Uterus (tissue), 4 donors: Measurements from ENCODE around the gene CNTD1. TPM values are rescaled to one million over a fixed set of nuclear protein-coding genes. Genes with fewer than 3 reads are reported as not detected.

ENCODE experiments used
- DNase-seq, 2 donors: peaks; one replicate each; pipeline ENCODE4 v3.0.0-alpha.2; 2019 to 2020
- H3K27ac ChIP-seq, 2 donors: fragments of 200-600 bp; sonication (generic); 1 replicate in 1 of 2; 2 replicates in 1 of 2; pipeline ENCODE4 v1.5.1; 2016 to 2018
- H3K27me3 ChIP-seq, 2 donors: fragments of 200-600 bp; sonication (generic); one replicate each; pipeline ENCODE4 v1.5.1; 2018 to 2019; ENCODE audit warnings: control low read depth in 1 of 2
- H3K36me3 ChIP-seq, 2 donors: fragments of 200-600 bp; sonication (generic); one replicate each; pipeline ENCODE4 v1.5.1; 2019; ENCODE audit warnings: control low read depth in 1 of 2
- H3K4me1 ChIP-seq, 2 donors: fragments of 200-600 bp; sonication (generic); one replicate each; pipeline ENCODE4 v1.5.1; 2018 to 2019; ENCODE audit warnings: control low read depth in 1 of 2
- H3K4me3 ChIP-seq, 2 donors: fragments of 200-600 bp; sonication (generic); 1 replicate in 1 of 2; 2 replicates in 1 of 2; pipeline ENCODE4 v1.5.1; 2018 to 2019; ENCODE audit warnings: mild to moderate bottlenecking in 1 of 2
- H3K9me3 ChIP-seq, 2 donors: fragments of 200-600 bp; sonication (generic); one replicate each; pipeline ENCODE4 v1.5.1; 2019; ENCODE audit warnings: control low read depth in 1 of 2
- POLR2A ChIP-seq, 2 donors: fragments of 450-650 bp; IDR thresholded peaks; one replicate each; pipeline ENCODE4 v1.6.1; 2016; ENCODE audit warnings: antibody characterized with exemption in 2 of 2, mild to moderate bottlenecking in 1 of 2, moderate library complexity in 1 of 2
- intact Hi-C: fragments of 100-400 bp; cut with DNase I; formaldehyde crosslinking; loops from one replicate; pipeline ENCODE4 v1.15.1; 2023; ENCODE audit warnings: low total_unique reads
- total RNA-seq, 4 donors: library from RNA; depleted of rRNA in 3 of 4; stranded (reverse); fragments of >200 nt in 3 of 4; gene quantifications; one replicate each; pipeline versions ENCODE4 v1.1.0 to v1.2.4, GENCODE V29; 2014 to 2023
- TF ChIP-seq, protein P1 (sequence below), 4 experiments: fragments of 200-600 bp in 2 of 4; fragments of 450-650 bp in 2 of 4; sonication (generic) in 2 of 4; IDR thresholded peaks; one replicate each; pipeline ENCODE4 v1.5.1; 2016 to 2019; ENCODE audit warnings: antibody characterized with exemption in 4 of 4, mild to moderate bottlenecking in 2 of 4, moderate library complexity in 1 of 4
- donor health status: DM: yes; HTN: yes; CAD: no.

CNTD1 gene
- total RNA-seq, 4 donors from 2014 or later: 0.69 to 1.2 TPM; not detected in 2

DNA sequence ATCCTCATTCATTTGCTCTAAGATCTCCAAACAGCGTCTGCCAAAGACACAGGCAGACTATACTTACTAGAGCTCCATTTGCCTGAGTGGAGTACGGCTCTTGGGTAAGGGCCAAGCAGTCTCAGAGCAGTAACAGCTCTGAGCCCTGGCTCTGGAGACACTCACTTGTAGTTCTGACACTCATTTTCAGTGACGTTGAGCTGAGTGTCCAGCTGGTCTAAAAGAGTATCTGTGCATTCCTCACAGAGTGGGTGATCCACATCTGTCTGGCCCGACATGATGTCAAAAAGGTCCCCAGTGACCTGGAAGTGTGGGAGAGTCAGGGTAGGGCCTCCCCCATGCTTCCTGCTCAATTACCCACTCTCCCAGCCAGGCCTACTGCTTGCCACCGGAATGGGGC is 19.7 kb downstream of the CNTD1 start:
- TF ChIP-seq, protein P1, sequence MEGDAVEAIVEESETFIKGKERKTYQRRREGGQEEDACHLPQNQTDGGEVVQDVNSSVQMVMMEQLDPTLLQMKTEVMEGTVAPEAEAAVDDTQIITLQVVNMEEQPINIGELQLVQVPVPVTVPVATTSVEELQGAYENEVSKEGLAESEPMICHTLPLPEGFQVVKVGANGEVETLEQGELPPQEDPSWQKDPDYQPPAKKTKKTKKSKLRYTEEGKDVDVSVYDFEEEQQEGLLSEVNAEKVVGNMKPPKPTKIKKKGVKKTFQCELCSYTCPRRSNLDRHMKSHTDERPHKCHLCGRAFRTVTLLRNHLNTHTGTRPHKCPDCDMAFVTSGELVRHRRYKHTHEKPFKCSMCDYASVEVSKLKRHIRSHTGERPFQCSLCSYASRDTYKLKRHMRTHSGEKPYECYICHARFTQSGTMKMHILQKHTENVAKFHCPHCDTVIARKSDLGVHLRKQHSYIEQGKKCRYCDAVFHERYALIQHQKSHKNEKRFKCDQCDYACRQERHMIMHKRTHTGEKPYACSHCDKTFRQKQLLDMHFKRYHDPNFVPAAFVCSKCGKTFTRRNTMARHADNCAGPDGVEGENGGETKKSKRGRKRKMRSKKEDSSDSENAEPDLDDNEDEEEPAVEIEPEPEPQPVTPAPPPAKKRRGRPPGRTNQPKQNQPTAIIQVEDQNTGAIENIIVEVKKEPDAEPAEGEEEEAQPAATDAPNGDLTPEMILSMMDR (IDR thresholded peaks at IDR 0.05): no peak
- TF ChIP-seq POLR2A (IDR thresholded peaks at IDR 0.05): no peak
- H3K4me3 ChIP-seq: no peak overlapping the region
- H3K27ac ChIP-seq: no peak overlapping the region
- H3K27me3 ChIP-seq: no peaks in the 10 kb centered on the region
- peaks cover 0 to 3% of the 10 kb centered on the region in 2 donors for H3K4me1 ChIP-seq
- H3K36me3 ChIP-seq: no peaks in the 10 kb centered on the region
- H3K9me3 ChIP-seq: no peaks in the 10 kb centered on the region
- no peak for DNase-seq
- intact Hi-C loops: no loop called here

DNA sequence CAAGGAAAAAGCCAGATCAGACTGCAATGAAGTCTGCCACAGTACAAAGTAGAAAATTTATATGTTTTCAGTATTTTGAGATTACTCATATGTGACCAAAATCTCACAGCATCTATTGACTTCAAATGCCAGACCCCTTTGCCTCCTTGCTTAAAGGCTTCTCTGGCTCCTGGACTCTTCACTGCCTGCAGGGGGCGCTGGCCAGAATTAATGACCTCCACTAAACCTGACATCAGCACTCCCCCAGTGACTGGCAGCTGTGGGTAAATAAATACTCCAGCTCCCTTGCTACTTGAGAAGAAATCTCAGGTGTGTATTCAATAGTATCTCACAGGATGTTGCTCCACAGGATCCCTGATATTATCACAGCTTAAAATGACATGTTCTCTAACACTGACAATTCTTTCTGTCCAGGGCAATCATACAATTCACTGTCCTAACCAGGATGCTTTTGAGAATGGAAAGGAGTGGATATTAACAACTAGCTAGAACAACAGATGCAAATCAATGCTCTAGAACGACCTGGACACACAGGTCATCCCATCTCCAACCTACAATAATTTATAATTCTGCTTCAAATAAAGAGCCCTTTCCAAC is 21.4 kb downstream of the CNTD1 start:
- no peaks in the 10 kb centered on the region for H3K9me3 ChIP-seq
- TF ChIP-seq, protein P1 (IDR thresholded peaks at IDR 0.05): peak in 3 of 4 experiments; percentile 7 to 33 (median 30)
- TF ChIP-seq POLR2A (IDR thresholded peaks at IDR 0.05): no peak
- peaks cover 0 to 3% of the 10 kb centered on the region in 2 donors for H3K4me1 ChIP-seq
- H3K27ac ChIP-seq: no peak overlapping the region
- no peak for DNase-seq
- H3K27me3 ChIP-seq: no peaks in the 10 kb centered on the region
- intact Hi-C loops: no loop called here
- no peak overlapping the region for H3K4me3 ChIP-seq
- no peaks in the 10 kb centered on the region for H3K36me3 ChIP-seq

DNA sequence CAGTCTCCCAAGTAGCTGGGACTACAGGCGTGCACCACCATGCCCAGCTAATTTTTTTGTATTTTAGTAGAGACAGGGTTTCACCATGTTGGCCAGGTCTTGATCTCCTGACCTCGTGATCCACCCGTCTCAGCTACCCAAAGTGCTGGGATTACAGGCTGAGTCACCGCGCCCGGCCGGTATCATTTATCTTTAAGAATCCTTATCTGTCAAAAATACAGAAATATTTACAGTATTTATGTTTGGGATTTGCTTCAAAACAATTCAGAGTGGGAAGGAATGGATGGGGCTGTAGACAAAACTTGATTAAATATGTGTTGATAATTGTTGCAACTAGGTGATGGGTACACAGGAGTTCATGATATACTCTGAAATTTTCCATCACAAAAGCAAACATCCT is 22.5 kb downstream of the CNTD1 start:
- intact Hi-C loops: no loop called here
- DNase-seq: no peak

DNA sequence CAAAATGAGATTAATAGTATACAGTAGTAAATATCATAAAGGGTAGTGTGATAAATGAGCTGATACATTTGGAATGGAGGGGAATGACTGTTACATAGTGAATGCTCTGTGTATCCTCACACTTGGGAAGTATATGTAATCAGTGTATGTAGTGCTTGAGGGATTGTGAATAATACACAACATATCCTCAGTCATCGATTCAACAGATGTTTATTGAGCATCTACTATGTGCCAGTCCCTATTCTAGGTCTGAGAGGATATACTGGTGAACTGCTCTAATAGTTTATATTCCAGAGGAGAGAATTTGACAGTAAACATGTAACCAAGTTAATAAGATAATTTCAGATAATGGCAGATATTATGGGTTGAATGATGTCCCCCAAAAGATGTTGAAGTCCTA is 28.8 kb downstream of the CNTD1 start:
- peaks cover 0 to 3% of the 10 kb centered on the region in 2 donors for H3K4me1 ChIP-seq
- no peak for DNase-seq
- intact Hi-C loops: no loop called here
- no peak overlapping the region for H3K27ac ChIP-seq
- H3K27me3 ChIP-seq: no peaks in the 10 kb centered on the region
- no peaks in the 10 kb centered on the region for H3K36me3 ChIP-seq
- no peak for TF ChIP-seq POLR2A (IDR thresholded peaks at IDR 0.05)
- TF ChIP-seq, protein P1 (IDR thresholded peaks at IDR 0.05): no peak
- no peak overlapping the region for H3K4me3 ChIP-seq
- no peaks in the 10 kb centered on the region for H3K9me3 ChIP-seq

More for the DNA sequence above, 22.5 kb downstream of the CNTD1 start:
- Histone ChIP-seq H3K9me3 (no peaks in the 10 kb centered on the region), H3K27me3 (no peaks in the 10 kb centered on the region), H3K4me3 (no peak overlapping the region), H3K27ac (no peak overlapping the region), H3K4me1 (peaks cover 0 to 3% of the 10 kb centered on the region in 2 donors), H3K36me3 (no peaks in the 10 kb centered on the region)
- TF ChIP-seq, protein P1 (IDR thresholded peaks at IDR 0.05): no peak
- no peak for TF ChIP-seq POLR2A (IDR thresholded peaks at IDR 0.05)

DNA sequence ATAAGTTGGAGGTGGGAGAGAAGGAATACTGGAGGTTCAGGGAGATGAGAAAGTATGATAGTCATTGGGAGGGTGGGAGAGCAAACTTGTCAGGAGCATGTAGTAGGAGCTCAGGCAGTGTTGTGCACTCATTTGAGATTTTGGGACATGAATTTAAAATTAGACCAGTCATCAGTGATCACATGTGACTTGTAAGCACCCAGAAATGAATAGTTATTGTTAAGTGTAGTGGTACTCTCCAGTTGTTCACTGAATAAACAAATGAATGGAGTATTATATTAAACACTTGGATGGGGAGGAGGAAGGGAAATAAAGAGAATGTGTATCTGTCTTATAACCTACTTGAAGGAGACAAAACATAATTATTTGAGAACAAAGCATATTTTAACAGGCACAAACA is 32.3 kb downstream of the CNTD1 start:
- TF ChIP-seq POLR2A (IDR thresholded peaks at IDR 0.05): no peak
- TF ChIP-seq, protein P1 (IDR thresholded peaks at IDR 0.05): no peak
- intact Hi-C loops: no loop called here

More for the DNA sequence above, 32.3 kb downstream of the CNTD1 start:
- Histone ChIP-seq H3K36me3 (no peaks in the 10 kb centered on the region), H3K9me3 (no peaks in the 10 kb centered on the region), H3K4me1 (no peaks in the 10 kb centered on the region), H3K27me3 (no peaks in the 10 kb centered on the region), H3K4me3 (no peak overlapping the region), H3K27ac (no peak overlapping the region)
- DNase-seq: no peak
